Adrenal gland (tissue), 5 donors: ENCODE measurements around the gene DLGAP1.

Source experiments
- CTCF ChIP-seq, 6 experiments: fragments of 450-650 bp in 4 of 6; fragments of 200-600 bp in 2 of 6; sonication (generic) in 1 of 6; IDR thresholded peaks; 1 replicate in 5 of 6; 2 replicates in 1 of 6; pipeline versions ENCODE4 v1.5.1 to v1.8.0; 2016 to 2021; ENCODE audit warnings: antibody characterized with exemption in 6 of 6, mild to moderate bottlenecking in 2 of 6, moderate library complexity in 1 of 6
- POLR2A ChIP-seq, 2 donors: fragments of 450-650 bp; IDR thresholded peaks; one replicate each; pipeline ENCODE4 v1.6.1; 2017; ENCODE audit warnings: antibody characterized with exemption in 2 of 2, mild to moderate bottlenecking in 2 of 2, moderate library complexity in 1 of 2
- donor health status: DM: no; HTN: no; CAD: no.

GRCh38 chr18:3590096-3590630 is 864.9 kb downstream of the DLGAP1 start:
- TF ChIP-seq CTCF (IDR thresholded peaks at IDR 0.05) = no peak
- TF ChIP-seq POLR2A (IDR thresholded peaks at IDR 0.05) = no peak
